CD14-positive monocyte (primary cell): Measurements from ENCODE around the gene MLLT1. TPM values are rescaled to one million over a fixed set of nuclear protein-coding genes. Genes with fewer than 3 reads are reported as not detected.

Source experiments
- DNase-seq, 3 donors: peaks; one replicate each; pipeline ENCODE4 v3.0.0-alpha.2; 2011 to 2022
- H2AFZ ChIP-seq: 2 replicates; pipeline ENCODE4 v1.6.0; 2012; ENCODE audit warnings: mild to moderate bottlenecking, low read depth, low read length, inconsistent platforms; ENCODE audit not compliant: insufficient read depth, poor library complexity, severe bottlenecking
- H3K27ac ChIP-seq, 2 donors: 1 replicate in 1 of 2; 2 replicates in 1 of 2; pipeline ENCODE4 v1.5.1; 2012 to 2013; ENCODE audit warnings: low read length in 2 of 2, control low read depth in 1 of 2, inconsistent platforms in 1 of 2, low read depth in 1 of 2, mild to moderate bottlenecking in 1 of 2
- H3K27me3 ChIP-seq, 2 donors: one replicate each; pipeline versions ENCODE4 v1.6.0 to v1.6.1; 2011 to 2013; ENCODE audit warnings: low read length in 2 of 2; ENCODE audit not compliant: control insufficient read depth in 2 of 2, insufficient read depth in 2 of 2
- H3K36me3 ChIP-seq, 2 donors: replicated peaks in 1 of 2; 1 replicate in 1 of 2; 2 replicates in 1 of 2; pipeline versions ENCODE4 v1.5.1 to v1.6.1; 2012 to 2013; ENCODE audit warnings: low read length in 2 of 2, control low read depth in 1 of 2, inconsistent platforms in 1 of 2, mild to moderate bottlenecking in 1 of 2; ENCODE audit not compliant: insufficient read depth in 2 of 2, control insufficient read depth in 1 of 2
- H3K4me1 ChIP-seq, 2 donors: 1 replicate in 1 of 2; 2 replicates in 1 of 2; pipeline versions ENCODE4 v1.5.1 to v1.6.1; 2012 to 2013; ENCODE audit warnings: low read length in 2 of 2, control low read depth in 1 of 2, inconsistent platforms in 1 of 2, mild to moderate bottlenecking in 1 of 2, moderate library complexity in 1 of 2; ENCODE audit not compliant: insufficient read depth in 2 of 2, control insufficient read depth in 1 of 2
- H3K4me2 ChIP-seq: replicated peaks from 2 replicates; pipeline ENCODE3; 2012; ENCODE audit warnings: low read length, moderate library complexity, mild to moderate bottlenecking; ENCODE audit not compliant: poor library complexity, severe bottlenecking; ENCODE audit errors: extremely low read depth
- H3K4me3 ChIP-seq, 3 experiments: fragments of 200-600 bp in 1 of 3; sonication (generic) in 1 of 3; replicated peaks in 1 of 3; 1 replicate in 2 of 3; 2 replicates in 1 of 3; pipeline ENCODE4 v1.5.1; 2011 to 2013; ENCODE audit warnings: low read length in 3 of 3, mild to moderate bottlenecking in 3 of 3, control low read depth in 2 of 3, low read depth in 2 of 3, inconsistent platforms in 1 of 3, moderate library complexity in 1 of 3
- H3K79me2 ChIP-seq: 2 replicates; pipeline ENCODE4 v1.6.0; 2012; ENCODE audit warnings: mild to moderate bottlenecking, control low read depth, inconsistent platforms, low read length, moderate library complexity; ENCODE audit not compliant: insufficient read depth
- H3K9ac ChIP-seq: 2 replicates; pipeline ENCODE4 v1.6.0; 2017; ENCODE audit warnings: low read length, mild to moderate bottlenecking; ENCODE audit not compliant: insufficient read depth, poor library complexity, severe bottlenecking
- H3K9me3 ChIP-seq, 2 donors: replicated peaks in 1 of 2; 1 replicate in 1 of 2; 2 replicates in 1 of 2; pipeline versions ENCODE4 v1.5.1 to v1.6.1; 2012 to 2013; ENCODE audit warnings: low read length in 2 of 2, control low read depth in 1 of 2; ENCODE audit not compliant: control insufficient read depth in 1 of 2, insufficient read depth in 1 of 2
- H4K20me1 ChIP-seq: 2 replicates; pipeline ENCODE4 v1.6.0; 2012; ENCODE audit warnings: mild to moderate bottlenecking, low read length, control low read depth, moderate library complexity; ENCODE audit not compliant: insufficient read depth
- H3K27ac Mint-ChIP-seq, 7 donors: one replicate each; pipeline ENCODE4 v1.8.0; 2020; ENCODE audit warnings: mild to moderate bottlenecking in 7 of 7, mixed read lengths in 7 of 7, moderate library complexity in 6 of 7, inconsistent platforms in 2 of 7
- H3K27me3 Mint-ChIP-seq, 3 donors: one replicate each; pipeline ENCODE4 v1.8.0; 2021 to 2022; ENCODE audit warnings: low read depth in 3 of 3, mild to moderate bottlenecking in 3 of 3, mixed read lengths in 3 of 3, moderate library complexity in 3 of 3, inconsistent platforms in 1 of 3
- H3K36me3 Mint-ChIP-seq, 2 donors: one replicate each; pipeline ENCODE4 v1.8.0; 2020; ENCODE audit warnings: mixed read lengths in 2 of 2, inconsistent platforms in 1 of 2, mild to moderate bottlenecking in 1 of 2
- H3K4me1 Mint-ChIP-seq: one replicate; pipeline ENCODE4 v1.8.0; 2020; ENCODE audit warnings: mild to moderate bottlenecking, mixed read lengths
- H3K4me3 Mint-ChIP-seq, 2 donors: one replicate each; pipeline ENCODE4 v1.8.0; 2020; ENCODE audit warnings: mild to moderate bottlenecking in 2 of 2, mixed read lengths in 2 of 2, moderate library complexity in 1 of 2
- H3K9me3 Mint-ChIP-seq, 7 donors: one replicate each; pipeline ENCODE4 v1.8.0; 2020 to 2022; ENCODE audit warnings: mixed read lengths in 7 of 7, mild to moderate bottlenecking in 6 of 7, moderate library complexity in 6 of 7, inconsistent platforms in 2 of 7
- CTCF ChIP-seq: fragments of 200-600 bp; IDR thresholded peaks from one replicate; pipeline ENCODE4 v1.8.0; 2022; ENCODE audit warnings: antibody characterized with exemption, mild to moderate bottlenecking
- WGBS: methylation state at CpG from one replicate; pipeline ENCODE4 v1.1.5; 2013; ENCODE audit warnings: missing lambda C conversion rate; ENCODE audit not compliant: insufficient coverage; 5-methylcytosine and 5-hydroxymethylcytosine counted together
- intact Hi-C, 2 donors: fragments of 100-400 bp; cut with micrococcal nuclease; formaldehyde crosslinking; loops; one replicate each; pipeline versions ENCODE4 v1.15.0 to v1.15.1; 2023
- polyA plus RNA-seq, 3 donors: library from polyadenylated mRNA; depleted of rRNA in 1 of 3; unstranded in 2 of 3; stranded (reverse) in 1 of 3; fragments of 300-500 nt in 2 of 3; fragments of >200 nt in 1 of 3; fragmentation: Illumina TruSeq in 2 of 3; gene quantifications; 1 replicate in 2 of 3; 2 replicates in 1 of 3; pipeline ENCODE4 v1.2.3, GENCODE V29; 2012 to 2021

The MLLT1 gene
- polyA plus RNA-seq, 3 donors, result 0.65 to 17.3 (median 0.99) TPM

DNA sequence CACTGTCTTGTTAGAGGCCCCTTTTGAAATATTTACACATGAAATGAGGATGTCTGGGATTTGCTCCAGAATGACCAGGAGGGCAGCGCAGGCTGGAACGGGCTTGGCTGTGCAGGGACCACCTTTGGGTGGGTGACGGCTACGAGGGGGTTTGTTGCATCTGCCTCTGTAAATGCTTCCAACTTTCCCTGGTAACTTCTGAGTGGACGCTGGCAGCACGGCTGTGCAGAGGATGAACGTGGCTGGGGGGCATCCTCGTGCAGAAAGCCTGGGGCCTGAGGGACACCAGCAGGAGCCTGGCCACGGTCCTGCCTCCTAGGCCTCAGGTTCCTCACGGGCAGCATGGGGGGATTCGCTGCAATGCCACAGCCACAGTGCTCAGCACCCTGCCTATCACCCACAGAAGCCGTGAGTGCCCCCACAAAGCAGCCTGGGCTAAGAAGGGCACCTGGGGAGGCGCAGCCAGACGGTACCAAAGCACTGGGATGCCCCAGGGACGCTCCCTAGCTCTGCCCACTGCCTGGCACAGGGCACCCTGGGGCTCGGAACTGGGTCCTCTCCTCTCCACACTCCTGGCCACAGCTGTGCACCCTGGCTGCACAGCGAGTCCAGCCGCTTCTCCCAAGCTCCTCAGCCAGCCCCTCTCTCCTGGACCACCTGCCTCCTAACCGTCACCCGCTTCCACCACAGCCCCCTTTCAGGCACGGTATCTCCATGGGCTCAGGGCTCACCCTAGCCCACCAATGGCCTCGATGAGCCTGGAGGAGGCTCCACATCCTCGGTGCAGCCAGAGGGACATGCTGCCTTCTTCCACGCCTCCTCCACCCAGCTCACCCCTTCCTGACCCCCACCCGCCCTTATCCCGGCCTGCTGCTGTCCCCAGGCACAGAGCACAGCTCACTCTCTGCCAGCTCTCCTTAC, 44.5 kb downstream of the MLLT1 start:
- H3K36me3 ChIP-seq, result peaks cover 5 to 6% of the 10 kb centered on the region in 2 donors
- DNase-seq, result no peak
- H3K79me2 ChIP-seq, result peaks cover 99% of the 10 kb centered on the region
- H4K20me1 ChIP-seq, result peaks cover 98% of the 10 kb centered on the region
- H3K27me3 ChIP-seq, result no peaks in the 10 kb centered on the region
- peak overlapping the region in 1 of 2 donors; percentile 31 for H3K27ac ChIP-seq
- H3K4me2 ChIP-seq, result no peak overlapping the region
- no peak for TF ChIP-seq CTCF
- peaks cover 33 to 41% of the 10 kb centered on the region in 2 donors for H3K4me1 ChIP-seq
- no peak overlapping the region for H3K9ac ChIP-seq
- no peak overlapping the region for H3K4me3 ChIP-seq
- WGBS, result 94% methylated on average over 24 of the region's 26 CpGs
- no peak overlapping the region for H3K4me3 Mint-ChIP-seq
- no peak overlapping the region for H2AFZ ChIP-seq
- H3K4me1 Mint-ChIP-seq, result peaks cover 57% of the 10 kb centered on the region
- intact Hi-C loops, result no loop called here
- H3K9me3 Mint-ChIP-seq, result no peaks in the 10 kb centered on the region
- peak overlapping the region in 6 of 7 donors; percentile 18 to 82 (median 68) for H3K27ac Mint-ChIP-seq
- H3K27me3 Mint-ChIP-seq, result peaks cover 0 to 2% (median 0%) of the 10 kb centered on the region in 3 donors
- peaks cover 12 to 25% of the 10 kb centered on the region in 2 donors for H3K36me3 Mint-ChIP-seq
- no peaks in the 10 kb centered on the region for H3K9me3 ChIP-seq

- Histone ChIP-seq H2AFZ (no peak overlapping the region), H4K20me1 (peaks cover 98% of the 10 kb centered on the region), H3K4me1 (peaks cover 33 to 41% of the 10 kb centered on the region in 2 donors), H3K36me3 (peaks cover 13% of the 10 kb centered on the region in 2 donors), H3K27ac (peak overlapping the region in 1 of 2 donors; percentile 73), H3K79me2 (peaks cover 97% of the 10 kb centered on the region), H3K9ac (peak overlapping the region; percentile 69), H3K27me3 (no peaks in the 10 kb centered on the region), H3K4me2 (peak overlapping the region; percentile 87), H3K4me3 (peak overlapping the region in 1 of 3 experiments; percentile 71), H3K9me3 (no peaks in the 10 kb centered on the region)
- peaks cover 57% of the 10 kb centered on the region for H3K4me1 Mint-ChIP-seq
- peak overlapping the region; percentile 69 to 82 for H3K4me3 Mint-ChIP-seq
- intact Hi-C loops, result no loop called here
- no peak for TF ChIP-seq CTCF
- 59% methylated on average over 6 of the region's 8 CpGs for WGBS
- H3K27ac Mint-ChIP-seq, result peak overlapping the region in 5 of 7 donors; percentile 23 to 80 (median 48)
- peaks cover 13 to 31% of the 10 kb centered on the region in 2 donors for H3K36me3 Mint-ChIP-seq
- no peak for DNase-seq
- peaks cover 0 to 3% (median 0%) of the 10 kb centered on the region in 3 donors for H3K27me3 Mint-ChIP-seq
- H3K9me3 Mint-ChIP-seq, result no peaks in the 10 kb centered on the region
These were observed 45.2 kb downstream of the MLLT1 start for GRCh38 chr19:6234527-6234926.
